Stimulated activated CD4-positive, alpha-beta T cell treated with anti-CD3 and anti-CD28 coated beads, Interleukin-2, amount 100 ng/mL, for 48 hours (primary cell): ENCODE measurements around the gene DIPK1B.

Source experiments
- DNase-seq, 2 donors: peaks; one replicate each; pipeline ENCODE4 v3.0.0-alpha.2; 2020

The DIPK1B gene

DNA sequence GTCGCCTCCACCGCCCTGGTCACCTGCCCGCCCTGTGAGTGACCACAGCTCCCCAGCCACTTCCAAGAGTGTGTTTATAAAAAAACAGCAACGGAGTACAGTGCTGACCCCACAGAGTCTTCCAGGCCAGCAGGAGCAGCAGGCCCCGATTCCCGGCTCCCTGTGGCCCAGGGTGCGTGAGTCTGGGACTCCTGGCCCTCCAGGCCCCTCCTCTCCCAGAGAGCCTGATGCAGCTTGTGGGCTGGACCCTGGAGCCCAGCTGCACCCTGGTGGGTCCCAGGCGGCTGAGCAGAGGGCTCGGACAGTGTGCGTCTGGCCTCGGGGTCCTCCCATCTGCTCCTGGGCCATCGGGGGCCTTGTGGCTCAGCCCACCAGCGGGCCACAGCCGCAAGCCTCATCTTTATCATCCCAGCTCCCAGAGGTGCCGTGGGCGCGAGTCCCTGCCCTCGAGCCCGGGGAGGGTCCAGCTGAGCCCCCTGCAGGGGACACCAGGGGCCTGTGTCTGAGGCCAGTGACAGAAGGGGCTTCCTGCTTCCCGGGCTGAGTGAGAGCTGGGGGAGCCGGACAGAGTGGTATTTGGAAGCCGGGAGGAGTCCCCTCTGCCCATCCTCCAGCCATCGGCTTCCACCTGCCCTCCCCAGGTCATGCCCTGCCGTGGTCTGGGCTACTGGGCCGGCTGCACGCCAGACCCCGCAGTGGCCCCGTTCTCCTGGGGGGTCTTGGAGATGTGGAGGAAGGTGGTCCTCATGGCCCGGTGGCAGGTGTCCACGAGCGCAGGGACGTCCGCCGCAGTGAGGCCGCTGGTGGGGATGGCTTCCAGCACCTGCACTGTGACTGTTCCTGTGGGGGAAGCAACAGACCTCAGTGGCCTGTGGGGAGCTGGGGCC, 39.0 kb upstream of the DIPK1B start:
- DNase-seq = no peak

DNA sequence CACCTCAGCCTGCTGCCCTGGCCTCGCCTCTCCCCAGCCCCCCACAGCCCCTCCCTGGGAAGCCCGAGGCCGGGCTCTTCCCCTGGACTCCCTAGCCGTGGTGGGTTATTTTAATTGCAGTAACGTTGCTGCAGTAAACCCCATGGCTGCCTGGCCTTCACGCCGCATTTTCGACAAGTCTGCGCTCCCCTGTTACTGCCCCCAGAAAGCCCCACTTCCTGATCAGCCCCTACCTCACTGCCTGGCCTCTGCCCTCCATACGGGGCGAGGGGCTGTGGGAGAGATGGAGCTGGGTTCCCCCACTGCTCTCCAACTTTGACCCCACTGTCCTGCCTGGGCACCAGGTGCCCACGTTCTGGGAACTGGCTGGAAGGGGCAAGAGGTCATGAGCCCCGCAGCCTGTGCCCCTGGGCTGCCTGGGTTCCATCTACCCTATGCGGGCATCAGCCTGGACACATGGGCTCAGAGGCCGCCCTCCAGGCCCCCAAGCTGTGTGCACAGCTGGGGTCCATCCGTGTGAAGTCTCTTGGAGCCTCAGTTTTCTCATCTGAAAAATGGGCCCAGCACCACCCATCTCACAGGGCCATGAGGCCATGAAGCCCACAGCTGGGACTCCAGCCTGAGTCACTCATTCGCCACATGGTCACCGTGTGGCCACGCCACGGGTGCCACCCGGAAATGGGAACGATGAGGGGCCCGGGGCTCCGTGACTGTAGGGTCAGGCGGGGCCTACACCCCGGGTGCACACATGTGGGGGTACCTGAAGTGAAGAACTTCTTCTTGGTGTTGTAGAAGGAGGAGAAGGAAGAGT, 38.2 kb upstream of the DIPK1B start:
- no peak for DNase-seq

DNA sequence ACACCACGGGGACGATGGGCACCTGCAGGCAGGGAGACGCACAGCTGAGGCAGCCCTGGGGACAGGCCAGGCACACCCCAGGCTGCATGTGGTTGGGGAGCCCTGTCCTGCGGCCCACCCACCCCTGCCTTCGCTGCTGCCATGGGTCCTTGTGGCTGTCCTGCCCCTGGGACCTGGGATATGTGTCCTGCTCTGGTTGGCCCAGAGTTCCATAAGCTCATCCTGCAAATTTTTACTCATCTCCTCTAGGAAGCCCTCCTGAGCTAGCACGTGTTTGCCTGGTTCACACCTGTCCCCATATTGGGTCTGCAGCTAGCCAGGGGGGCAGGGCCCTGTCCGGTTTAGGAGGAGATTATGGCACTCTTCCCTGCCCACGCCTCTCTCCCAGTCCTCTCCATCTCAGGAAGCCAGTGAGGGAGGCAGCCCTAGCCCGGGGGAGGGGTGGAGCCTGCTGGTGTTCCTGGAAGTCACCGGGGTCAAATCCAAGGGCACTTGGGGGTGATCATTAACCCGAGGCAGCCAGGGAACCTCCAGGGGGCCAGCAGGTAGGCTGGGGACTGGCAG, 37.5 kb upstream of the DIPK1B start:
- DNase-seq = no peak

DNA sequence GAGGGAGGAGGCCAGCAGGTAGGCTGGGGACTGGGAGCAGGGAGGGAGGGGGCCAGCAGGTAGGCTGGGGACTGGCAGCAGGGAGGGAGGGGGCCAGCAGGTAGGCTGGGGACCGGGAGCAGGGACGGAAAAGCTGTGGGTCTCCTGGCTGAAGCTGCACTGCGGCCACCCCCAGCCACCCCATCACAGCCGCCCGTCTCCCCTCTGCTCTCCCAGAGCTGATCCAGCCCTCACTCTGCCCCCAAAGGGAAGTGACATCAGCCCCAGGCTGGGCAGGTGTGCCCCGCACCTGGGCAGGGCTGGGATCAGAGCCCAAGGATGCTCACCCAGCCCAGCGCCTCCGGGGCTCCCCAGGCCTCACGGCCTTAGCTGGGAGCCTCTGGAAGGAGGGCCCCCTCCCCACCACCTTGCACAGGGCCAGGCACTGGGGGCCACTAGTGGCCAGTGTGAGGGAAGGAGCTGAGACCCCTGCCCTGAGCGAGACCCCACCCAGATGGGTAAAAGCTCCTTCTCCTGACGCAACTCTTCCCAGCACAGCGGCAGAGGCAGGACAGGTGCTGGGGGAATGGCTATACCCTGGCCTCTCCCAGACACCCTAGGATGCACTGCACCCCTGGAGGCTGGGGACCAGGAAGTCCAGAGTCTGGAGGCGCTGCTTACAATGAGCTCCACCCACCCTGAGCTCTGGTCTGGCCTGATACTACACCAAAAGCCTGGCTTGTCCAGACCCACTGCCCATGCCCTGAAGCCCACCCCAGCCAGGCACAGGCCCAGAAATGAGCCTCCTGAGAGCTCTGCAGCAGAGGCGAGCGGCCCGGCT, 36.7 kb upstream of the DIPK1B start:
- no peak for DNase-seq

DNA sequence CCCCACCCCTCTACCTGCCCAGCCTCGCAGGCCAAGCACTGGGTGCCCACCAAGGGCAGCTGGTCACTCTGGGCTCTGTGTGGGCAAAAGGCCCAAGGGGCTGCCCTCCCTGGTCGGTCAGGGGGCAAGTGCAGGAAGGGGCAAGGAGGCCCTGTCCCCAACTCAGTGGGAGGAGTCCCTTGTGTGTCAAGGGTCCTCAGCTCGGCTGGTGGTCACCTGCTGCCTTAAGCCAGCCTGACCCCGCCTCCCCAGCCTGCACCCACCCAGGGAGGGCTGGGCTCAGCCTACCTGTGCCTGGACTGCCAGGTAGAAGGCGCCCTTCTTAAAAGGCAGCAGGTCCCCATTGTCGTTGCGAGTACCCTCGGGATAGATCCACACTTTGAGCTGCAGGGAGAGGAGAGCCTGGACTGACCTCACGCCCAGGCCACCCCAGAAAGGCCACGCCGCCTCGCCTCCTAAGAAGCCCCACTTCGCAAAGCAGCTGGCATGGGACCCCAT, 36.0 kb upstream of the DIPK1B start:
- DNase-seq = no peak

DNA sequence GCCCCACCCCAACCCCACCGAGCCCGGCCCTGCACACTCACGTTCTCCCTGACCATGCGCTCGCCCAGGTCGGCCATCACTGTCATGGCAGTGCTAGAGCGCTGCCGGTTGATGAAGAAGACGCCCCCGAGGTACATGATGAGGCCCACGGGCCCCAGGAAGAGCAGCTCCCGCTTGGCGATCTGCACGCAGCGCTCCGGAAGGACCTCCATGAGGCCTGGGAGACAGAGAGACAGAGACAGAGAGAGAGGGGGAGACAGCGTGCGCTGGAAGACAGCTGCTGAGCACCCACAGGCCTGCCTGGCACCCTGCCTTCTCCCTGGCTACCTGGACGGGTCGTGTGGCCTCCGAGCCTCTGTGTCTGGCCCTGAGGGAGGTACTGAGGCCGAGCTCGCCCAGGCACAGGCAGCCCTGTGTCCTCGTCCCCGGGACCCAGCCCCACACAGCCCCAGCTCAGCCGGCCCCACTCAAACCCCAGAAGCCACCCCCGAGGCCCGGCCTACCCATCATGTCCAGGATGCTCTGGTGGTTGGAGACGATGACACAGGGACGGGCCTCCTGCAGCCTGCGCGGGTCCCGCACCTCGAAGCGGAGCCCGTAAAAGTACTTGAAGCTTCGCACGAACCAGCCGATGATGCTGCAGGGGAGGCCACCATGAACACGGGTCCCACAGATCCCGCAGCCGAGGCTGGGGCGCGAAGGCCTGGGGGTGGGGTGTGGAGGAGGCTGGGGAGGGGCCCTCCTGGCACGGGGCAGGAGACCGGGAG, 35.3 kb upstream of the DIPK1B start:
- DNase-seq = no peak

DNA sequence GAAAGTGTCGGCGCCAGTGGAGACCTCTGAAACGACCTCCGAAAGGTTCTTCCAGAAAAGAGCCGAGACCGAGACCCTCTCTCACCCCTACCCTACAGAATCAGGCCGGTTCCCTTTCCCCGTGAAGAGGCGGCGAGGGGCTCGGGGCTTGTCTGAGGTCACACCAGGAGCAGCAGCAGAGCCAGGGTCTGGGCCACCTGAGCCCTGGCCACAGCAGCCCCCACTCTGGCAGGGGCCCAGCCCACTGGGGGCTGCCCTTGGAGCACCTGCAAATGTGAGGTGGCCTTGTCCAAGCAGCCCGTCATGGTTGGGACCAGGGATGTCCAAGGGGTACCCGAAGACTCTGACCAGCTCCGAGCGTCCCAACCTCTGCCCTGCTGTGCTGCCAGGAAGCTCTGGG, 34.3 kb upstream of the DIPK1B start:
- no peak for DNase-seq

DNA sequence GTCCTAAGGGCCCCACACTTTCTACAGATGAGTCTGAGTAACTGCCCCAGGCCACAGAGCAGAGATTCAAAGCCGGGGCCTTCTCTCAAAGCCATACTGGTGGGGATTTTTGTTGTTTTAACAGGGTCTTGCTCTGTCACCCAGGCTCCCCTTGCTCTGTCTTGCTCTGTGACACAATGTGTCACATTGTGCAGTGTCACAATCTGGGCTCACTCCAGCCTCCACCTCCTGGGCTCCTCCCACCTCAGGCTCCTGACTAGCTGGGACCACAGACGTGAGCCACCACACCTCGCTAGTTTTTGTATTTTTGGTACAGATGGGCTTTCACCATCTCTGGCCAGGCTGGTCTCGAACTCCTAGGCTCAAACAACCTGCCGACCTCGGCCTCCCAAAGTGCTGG, 33.7 kb upstream of the DIPK1B start:
- no peak for DNase-seq

DNA sequence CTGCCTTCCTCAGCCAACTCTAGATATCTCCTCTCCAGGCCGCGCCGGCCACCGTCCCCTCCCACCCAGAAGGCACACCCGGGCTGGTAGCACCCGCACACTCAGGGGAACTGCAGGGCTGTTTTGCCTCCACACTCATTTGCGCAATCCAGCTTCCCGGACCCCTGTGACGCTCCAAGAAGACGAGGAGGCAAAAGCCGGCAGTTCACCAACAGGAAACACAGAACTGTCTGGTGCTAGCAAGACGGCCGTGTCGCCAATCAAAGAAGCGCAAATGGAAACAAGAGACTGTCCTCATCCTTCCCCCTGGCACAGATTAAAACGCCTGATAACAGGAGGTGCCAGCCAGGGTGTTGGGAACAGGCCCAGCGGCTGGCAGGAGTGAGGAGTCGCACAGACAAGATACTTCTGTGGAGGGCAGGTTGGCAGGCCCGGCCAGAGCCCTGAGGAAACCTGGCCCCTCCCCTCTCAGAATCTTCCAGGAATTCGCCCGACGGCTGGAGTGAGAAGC, 32.9 kb upstream of the DIPK1B start:
- DNase-seq = no peak

DNA sequence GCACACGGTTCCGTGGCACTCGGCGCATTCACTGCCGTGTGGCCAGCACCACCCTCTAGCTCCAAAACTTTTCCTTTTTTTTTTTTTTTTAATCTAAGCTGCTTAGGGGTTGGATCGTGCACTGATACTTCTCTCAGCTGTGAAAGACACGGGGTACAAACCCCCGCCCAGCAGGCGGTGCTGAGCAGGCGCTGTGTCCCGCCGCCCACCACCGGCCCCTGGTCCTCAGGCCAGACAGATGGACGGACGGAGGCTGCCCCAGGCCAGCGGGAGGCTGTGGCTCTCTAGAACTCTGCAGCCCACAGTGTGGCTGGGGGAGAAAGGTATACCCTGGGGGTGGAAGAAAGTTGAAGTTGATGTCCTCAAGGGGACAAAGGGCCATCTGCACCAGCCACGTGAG, 31.3 kb upstream of the DIPK1B start:
- no peak for DNase-seq

DNA sequence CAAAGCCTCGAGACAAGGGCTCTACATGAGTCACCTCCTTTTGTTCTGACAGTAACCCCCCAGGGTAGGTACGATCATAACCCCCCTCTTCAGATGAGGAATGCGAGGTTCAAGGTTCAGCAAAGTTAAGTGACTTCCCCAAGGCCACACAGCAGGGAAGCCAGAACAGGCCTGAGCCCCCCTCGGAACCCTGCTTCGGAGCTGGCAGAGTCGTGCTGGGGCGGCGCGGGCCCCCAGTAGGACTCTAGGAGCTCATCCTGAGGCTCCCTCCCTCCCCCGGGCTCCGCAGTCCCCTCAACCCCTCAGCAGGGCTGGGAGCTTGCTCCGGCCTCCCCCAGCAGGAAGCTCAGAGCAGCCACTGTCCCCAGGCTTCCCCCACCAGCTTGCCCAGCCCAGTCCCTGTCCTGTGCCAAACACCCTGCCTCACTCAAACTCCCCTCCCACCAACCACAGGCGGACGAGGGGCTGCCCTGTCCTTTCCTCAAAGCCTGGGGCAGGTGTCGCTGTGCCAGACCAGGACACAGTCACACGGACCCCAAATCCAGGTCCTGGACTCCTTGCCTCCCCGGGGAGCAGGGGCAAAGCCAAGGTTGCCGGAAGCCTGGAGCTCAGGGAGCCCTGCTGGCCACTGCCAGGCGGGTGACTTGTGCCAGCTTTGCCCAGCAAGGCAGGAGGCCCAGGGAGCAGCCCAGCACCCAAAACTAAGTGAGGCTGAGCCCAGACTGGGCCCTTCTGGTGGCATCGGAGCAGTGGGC, 30.2 kb upstream of the DIPK1B start:
- no peak for DNase-seq

DNA sequence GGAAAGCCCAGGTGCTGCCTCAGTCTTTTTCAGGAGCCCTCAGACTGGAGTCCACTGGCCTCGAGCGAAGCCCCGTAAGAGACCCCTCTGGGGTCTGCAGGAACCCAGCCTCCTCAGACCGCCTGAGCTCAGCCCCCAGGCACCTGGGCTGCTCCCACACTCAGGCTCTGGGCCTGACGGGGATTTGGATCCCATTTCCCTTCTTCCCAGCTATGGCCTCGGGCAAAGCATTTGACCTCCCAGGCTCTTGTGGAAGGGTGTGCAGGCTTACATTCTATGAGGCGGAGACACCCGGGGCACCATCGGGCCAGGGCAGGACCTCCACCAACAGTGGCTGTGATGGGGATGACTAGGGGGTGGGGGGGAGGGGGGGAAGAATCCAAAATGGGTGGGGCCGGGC, 29.7 kb upstream of the DIPK1B start:
- DNase-seq = no peak

DNA sequence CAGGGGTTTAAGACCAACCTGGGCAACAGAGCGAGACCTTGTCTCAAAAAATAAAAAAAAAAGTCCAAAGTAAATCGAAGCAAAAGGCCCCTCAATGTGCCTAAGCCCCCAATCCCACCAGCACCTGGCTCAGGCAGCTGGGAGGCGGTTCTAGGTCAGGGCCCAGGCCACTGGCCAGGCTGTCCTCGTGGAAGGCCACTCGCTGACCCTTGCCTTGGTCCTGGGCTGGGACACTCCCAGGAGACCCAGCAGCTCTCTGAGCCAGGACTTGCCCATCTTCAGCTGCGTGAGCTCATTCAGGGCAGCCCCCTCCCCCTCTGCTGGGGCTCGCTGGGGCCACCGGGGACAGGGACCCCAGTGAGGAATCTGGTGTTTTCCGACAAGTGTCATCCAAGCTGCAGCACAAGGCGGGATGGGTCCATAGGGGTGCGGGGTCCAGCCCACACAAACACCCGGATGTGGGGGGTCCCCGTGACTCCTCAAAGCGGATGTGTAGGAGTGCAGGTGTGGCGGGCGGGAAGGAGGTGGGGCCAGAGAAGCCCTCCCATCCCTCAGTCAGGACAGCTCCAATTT, 29.1 kb upstream of the DIPK1B start:
- no peak for DNase-seq

DNA sequence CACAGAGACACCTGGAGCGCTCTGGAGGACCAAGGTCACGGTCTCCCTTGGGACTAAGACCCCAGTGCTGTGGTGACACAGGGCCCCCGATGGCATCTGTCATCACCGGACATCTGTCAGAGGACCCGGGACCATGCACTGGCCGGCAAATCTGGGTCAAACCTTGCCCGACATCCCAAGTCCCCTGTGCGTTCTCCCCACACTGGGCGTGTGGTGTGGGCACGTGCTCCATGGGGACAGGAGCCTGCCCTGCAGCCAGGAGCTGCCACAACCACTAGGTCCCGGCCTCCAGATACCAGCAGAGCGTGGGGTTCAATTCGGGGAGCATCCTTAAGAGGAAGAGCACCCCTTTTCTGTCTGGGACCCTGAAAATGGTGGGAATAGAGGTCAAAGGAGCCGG, 28.6 kb upstream of the DIPK1B start:
- no peak for DNase-seq

DNA sequence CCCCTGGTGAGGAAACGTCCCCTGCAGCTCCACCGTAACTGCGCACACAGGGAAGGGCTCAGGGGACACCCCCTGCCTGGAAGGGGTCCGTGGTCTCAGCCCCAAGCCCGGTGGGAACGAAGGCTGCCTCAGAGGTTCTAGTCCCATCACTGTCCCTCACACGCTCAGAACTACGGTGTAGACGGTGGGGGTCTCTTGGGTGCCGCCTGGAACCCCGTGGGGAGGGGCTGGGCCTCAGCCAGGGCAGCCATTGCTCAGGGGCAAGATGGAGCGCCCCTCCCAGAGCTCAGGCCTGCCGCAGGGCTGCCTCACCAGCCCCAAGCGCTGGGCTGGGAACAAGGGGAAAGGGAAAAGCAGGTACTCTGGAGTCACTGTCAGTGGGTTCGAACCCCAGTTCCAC, 28.0 kb upstream of the DIPK1B start:
- DNase-seq = no peak

DNA sequence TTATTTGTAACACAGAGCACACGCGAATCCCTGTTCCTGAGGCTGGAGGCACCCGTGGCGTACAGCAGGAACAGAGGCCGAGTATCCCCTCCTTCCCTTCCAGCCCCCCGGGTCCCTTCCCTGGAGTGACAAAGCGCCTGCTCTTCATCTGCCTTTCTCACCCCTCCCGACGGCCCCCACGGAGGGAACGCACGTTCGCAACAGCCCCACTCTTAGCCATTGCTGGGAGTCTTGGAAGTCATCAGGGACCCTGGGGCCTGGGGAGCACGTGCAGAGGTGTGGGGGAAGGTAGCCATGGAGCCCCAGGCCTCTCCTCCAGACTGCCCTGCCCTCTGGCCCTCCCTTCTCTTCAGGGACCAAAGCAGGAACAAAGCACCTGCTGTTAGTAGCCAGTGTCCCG, 27.6 kb upstream of the DIPK1B start:
- DNase-seq = no peak

DNA sequence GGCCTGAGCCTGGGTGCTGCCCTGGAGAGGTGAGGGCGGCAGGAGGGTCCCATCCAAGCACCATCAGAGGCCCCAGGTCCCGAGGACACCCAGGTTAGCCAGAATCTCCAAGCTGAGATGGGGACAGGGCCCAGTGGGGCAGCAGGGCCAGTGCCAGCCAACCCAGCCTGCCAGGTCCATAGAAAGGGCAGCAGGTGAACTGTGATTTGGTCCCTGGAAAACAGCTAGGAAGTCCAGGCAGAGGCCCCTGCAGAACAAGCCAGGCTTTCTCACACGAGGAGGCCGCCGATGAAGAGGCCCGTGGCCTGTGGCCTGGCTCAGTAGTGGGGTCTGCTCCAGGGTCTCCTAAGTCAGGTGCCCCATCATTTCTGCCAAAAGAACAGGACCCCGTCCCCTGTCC, 27.2 kb upstream of the DIPK1B start:
- DNase-seq = no peak

DNA sequence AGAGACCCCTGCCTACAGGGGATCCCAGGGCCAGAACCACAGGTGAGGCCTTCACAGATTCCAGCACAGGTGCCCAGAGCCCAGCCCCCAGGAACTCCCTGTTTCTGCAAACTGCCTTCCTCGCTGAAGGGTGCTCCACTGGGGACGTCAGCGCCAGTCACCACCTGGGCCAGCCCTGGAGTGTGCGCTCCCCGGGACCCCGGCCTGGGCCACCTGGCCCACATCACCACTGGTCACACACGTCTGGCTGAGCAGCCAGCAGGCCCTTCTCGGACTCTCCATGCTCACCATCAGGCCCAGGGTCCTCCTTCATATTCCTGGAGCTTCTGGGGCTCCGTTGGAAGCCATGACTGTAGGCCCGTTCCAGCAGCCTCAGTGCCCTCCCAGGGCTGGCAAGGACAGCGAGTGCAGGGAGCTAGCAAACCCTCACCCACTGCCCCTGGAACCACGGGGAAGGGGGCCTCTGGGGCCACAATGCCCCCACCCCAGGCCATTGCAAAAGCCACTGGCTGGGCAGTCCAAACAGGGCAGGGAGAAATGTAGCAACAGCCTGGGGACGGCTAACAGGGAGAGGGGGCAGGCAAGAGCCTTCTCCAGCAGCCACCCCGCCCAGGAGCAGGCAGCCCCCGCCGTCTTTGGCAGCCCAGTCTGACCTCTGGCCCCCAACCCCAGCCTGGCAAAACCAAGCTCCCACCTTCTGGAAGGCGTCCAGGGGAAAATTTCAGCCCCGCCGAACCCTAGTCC, 26.4 kb upstream of the DIPK1B start:
- DNase-seq = no peak

DNA sequence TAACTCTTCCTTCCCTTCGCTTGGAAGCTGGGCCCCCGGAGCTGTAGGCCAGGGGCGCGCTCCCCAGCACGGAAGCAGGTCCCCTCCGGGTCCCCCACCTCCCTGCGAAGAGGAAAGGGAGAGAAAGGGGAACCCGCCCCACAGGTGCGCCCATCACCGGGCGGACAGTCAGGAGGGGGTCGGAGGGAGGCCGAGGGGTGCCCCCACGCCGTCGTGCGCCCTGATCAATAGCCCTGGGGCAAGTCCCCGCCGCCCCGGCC, 25.9 kb upstream of the DIPK1B start:
- no peak for DNase-seq
